RWPE1 (cell line): ENCODE results near the gene SUPT20H.

Experiments
- CTCF ChIA-PET: fragments of 350-600 bp; sonication (Branson Sonifier 250); formaldehyde crosslinking; extraction: SDS; loops from one replicate; lab custom pipeline; 2021; lab: Yijun Ruan, JAX
- POLR2A ChIA-PET: fragments of 400-600 bp; formaldehyde crosslinking; extraction: SDS; loops from one replicate; lab custom pipeline; 2020; ENCODE audit warnings: antibody characterized with exemption; ENCODE audit not compliant: low non-redundant PET; lab: Yijun Ruan, JAX
- DNase-seq: peaks from one replicate; pipeline ENCODE4 v3.0.0; 2012; ENCODE audit warnings: low spot score
- H3K27ac ChIP-seq: fragments of 450-650 bp; 2 replicates; pipeline ENCODE4 v1.5.1; 2017
- TF ChIP-seq, protein P1 (sequence below): fragments of 450-650 bp; conservative IDR thresholded peaks from 2 replicates; pipeline ENCODE4 v1.5.1; 2017; ENCODE audit warnings: low read depth, mild to moderate bottlenecking

SUPT20H gene

DNA sequence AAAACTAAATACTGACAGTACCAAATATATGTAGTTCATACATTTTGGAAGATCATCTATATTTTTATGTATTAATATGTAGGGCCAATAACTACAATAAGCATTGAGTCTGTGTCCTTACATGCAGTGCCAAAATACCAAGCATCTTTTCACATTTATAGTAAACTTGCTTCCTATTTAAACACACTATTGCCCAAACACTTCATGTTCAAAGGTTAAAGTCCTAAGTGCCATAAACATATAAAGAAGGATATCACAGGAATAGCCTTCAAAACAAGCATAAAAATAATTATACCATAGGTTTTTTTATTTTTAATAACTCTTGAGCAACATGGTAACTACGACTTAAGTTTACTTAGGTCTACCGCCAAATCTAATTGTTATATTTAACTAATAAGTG, 31.8 kb downstream of the SUPT20H start:
- TF ChIP-seq, protein P1, sequence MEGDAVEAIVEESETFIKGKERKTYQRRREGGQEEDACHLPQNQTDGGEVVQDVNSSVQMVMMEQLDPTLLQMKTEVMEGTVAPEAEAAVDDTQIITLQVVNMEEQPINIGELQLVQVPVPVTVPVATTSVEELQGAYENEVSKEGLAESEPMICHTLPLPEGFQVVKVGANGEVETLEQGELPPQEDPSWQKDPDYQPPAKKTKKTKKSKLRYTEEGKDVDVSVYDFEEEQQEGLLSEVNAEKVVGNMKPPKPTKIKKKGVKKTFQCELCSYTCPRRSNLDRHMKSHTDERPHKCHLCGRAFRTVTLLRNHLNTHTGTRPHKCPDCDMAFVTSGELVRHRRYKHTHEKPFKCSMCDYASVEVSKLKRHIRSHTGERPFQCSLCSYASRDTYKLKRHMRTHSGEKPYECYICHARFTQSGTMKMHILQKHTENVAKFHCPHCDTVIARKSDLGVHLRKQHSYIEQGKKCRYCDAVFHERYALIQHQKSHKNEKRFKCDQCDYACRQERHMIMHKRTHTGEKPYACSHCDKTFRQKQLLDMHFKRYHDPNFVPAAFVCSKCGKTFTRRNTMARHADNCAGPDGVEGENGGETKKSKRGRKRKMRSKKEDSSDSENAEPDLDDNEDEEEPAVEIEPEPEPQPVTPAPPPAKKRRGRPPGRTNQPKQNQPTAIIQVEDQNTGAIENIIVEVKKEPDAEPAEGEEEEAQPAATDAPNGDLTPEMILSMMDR: no peak
- no peak for DNase-seq
- ChIA-PET POLR2A (no interaction called here), CTCF (no interaction called here)
- H3K27ac ChIP-seq: no peak overlapping the region

DNA sequence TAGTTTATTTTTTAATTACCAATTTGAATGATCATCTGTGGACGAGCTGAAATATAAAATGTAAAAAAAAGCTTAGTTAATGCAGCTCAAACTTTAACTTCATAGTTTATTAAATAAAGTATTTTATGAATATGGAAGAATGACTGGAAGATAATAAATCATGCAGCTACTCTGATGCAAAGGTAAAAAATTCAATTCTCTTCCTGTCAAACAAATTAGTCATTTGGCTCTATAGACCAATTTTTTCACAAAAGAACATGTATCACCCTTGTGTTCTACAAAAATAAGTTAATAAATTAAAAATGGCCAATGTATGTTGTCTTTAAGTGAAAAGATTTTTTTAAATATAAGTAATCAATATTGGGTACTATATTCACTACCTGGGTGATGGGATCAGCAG, 32.7 kb downstream of the SUPT20H start:
- CTCF ChIA-PET: no interaction called here
- POLR2A ChIA-PET: no interaction called here
- TF ChIP-seq, protein P1: no peak
- no peak overlapping the region for H3K27ac ChIP-seq
- no peak for DNase-seq

DNA sequence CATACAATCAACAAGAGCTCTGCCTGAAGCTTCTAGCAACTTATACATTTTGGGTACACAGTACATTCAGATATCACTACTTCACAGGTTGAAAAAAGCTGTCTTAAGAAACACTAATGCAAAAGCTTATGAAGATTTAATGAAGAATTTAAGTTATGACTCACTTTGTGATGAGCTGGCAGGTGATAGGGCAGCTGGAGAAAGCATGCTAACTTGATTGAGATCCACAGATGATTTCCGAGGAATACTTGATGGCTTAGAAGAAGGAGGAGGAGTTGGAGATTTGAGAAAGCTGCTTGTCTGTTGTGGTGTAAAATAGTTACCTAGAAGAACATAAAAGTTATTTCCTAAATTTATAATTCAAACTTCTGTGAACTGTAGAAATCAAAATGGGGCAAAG, 35.6 kb downstream of the SUPT20H start:
- H3K27ac ChIP-seq: no peak overlapping the region
- DNase-seq: peak; percentile 13
- TF ChIP-seq, protein P1: no peak
- ChIA-PET CTCF (interaction anchor here (0.7 to 0.8 kb wide), 2 partner anchors 10 to 15 kb away, joined by 3 read pairs; no protein-coding TSS in a partner anchor), POLR2A (no interaction called here)

DNA sequence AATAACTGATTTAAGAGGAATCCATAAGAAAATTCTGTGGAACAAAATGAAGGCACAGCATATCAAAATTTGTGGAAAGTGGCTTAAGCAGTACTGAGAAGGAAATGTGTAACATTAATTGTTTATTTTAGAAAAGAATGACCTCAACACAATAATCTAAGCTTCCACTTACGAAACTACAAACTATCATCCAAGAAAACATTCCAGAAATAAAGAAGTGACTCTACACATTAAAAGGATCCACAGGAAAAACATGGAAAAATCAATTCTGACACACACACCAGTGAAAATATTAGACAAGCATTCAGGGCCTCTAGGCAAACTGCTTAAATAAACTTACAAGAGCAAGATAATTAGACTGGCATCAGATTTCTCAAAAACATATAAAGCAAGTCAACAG, 44.9 kb downstream of the SUPT20H start:
- ChIA-PET CTCF (no interaction called here), POLR2A (no interaction called here)
- TF ChIP-seq, protein P1: no peak

DNA sequence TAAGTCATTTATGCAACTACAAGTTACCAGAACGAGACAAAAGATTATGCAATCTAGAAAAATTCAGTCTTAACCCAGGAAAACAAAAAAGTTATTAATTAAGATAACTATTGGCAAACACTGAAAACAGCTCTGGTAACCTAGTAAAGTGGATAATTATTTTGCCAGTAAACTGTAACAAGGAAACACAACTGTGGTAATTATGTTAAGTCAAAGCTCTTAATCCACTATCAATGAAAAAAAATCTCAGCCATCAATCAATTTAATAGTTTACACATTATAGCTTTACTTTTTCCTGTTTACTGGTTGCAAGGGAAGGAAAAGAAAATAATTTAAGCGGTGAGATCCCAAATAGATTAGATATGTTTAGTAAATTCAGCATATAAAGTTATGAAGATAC, 47.7 kb downstream of the SUPT20H start:
- CTCF ChIA-PET: no interaction called here
- POLR2A ChIA-PET: interaction anchor here (1.0 kb wide), 1 partner anchor 12 kb away, joined by 4 read pairs; no protein-coding TSS in a partner anchor
- TF ChIP-seq, protein P1: no peak

More for the DNA sequence above, 44.9 kb downstream of the SUPT20H start:
- no peak for DNase-seq
- H3K27ac ChIP-seq: no peak overlapping the region

DNA sequence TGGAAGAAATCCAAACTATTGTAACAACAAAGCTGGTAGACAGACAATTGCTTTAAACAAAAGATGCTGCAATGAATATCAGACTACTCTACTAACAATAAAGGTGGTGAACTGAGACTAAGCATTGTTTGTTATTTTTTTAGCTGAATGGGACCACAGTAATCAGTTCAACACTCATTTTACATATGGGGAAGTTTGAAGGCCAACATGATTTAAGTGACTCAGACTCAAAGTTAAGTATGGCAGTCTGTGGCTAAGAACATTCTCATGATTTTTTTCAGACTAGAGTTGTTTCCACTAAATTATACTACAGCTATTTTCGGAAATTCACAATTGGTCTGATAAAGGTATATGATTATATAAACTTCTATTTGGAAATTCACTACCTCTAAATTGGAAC, 48.5 kb downstream of the SUPT20H start:
- H3K27ac ChIP-seq: no peak overlapping the region
- no peak for DNase-seq
- ChIA-PET CTCF (interaction anchor here (0.6 kb wide), 1 partner anchor 12 kb away, joined by 3 read pairs; the partner anchor contains the start of gene ALG5), POLR2A (no interaction called here)
- TF ChIP-seq, protein P1: no peak

More for the DNA sequence above, 47.7 kb downstream of the SUPT20H start:
- DNase-seq: no peak
- H3K27ac ChIP-seq: no peak overlapping the region
